MM.1S (cell line): ENCODE data around the gene OR2Z1.

ENCODE experiments used
- DNase-seq: peaks from one replicate; pipeline ENCODE4 v3.0.0-alpha.2; 2015
- H2AFZ ChIP-seq: fragments of 300-600 bp; sonication (generic); 2 replicates; pipeline ENCODE4 v1.6.0; 2016; ENCODE audit warnings: antibody characterized with exemption, low read length
- H3F3A ChIP-seq: fragments of 300-600 bp; sonication (generic); 2 replicates; pipeline ENCODE4 v1.6.1; 2016; ENCODE audit warnings: mild to moderate bottlenecking, antibody characterized with exemption, low read length, moderate library complexity, mixed read lengths; ENCODE audit not compliant: insufficient read depth
- H3K27ac ChIP-seq: fragments of 300-600 bp; sonication (generic); 2 replicates; pipeline ENCODE4 v1.5.1; 2016; ENCODE audit warnings: mild to moderate bottlenecking, low read length
- H3K27me3 ChIP-seq: fragments of 300-600 bp; sonication (generic); replicated peaks from 2 replicates; pipeline ENCODE4 v1.6.0; 2016; ENCODE audit warnings: low read length; ENCODE audit not compliant: insufficient read depth
- H3K36me3 ChIP-seq: fragments of 300-600 bp; sonication (generic); replicated peaks from 2 replicates; pipeline ENCODE4 v1.6.1; 2016; ENCODE audit warnings: mild to moderate bottlenecking, low read length, mixed read lengths; ENCODE audit not compliant: insufficient read depth
- H3K4me1 ChIP-seq: fragments of 300-600 bp; sonication (generic); 2 replicates; pipeline ENCODE4 v1.6.1; 2016; ENCODE audit warnings: low read length, mixed read lengths
- H3K4me2 ChIP-seq: fragments of 300-600 bp; sonication (generic); 2 replicates; pipeline ENCODE4 v1.6.0; 2016; ENCODE audit warnings: low read depth, low read length
- H3K4me3 ChIP-seq: fragments of 300-600 bp; sonication (generic); 2 replicates; pipeline ENCODE4 v1.5.1; 2016; ENCODE audit warnings: low read length, mixed read lengths
- H3K79me2 ChIP-seq: fragments of 300-600 bp; sonication (generic); 2 replicates; pipeline ENCODE4 v1.6.1; 2016; ENCODE audit warnings: mixed run types, low read length, mixed read lengths
- H3K9ac ChIP-seq: fragments of 300-600 bp; sonication (generic); 2 replicates; pipeline ENCODE4 v1.6.1; 2016; ENCODE audit warnings: low read length, mixed read lengths
- H3K9me2 ChIP-seq: fragments of 300-600 bp; sonication (generic); replicated peaks from 2 replicates; pipeline ENCODE4 v1.6.1; 2016; ENCODE audit warnings: mild to moderate bottlenecking, low read length, mixed read lengths; ENCODE audit not compliant: insufficient read depth
- H3K9me3 ChIP-seq: fragments of 300-600 bp; sonication (generic); replicated peaks from 2 replicates; pipeline ENCODE4 v1.6.1; 2016; ENCODE audit warnings: mild to moderate bottlenecking, low read length, mixed read lengths; ENCODE audit not compliant: insufficient read depth
- H4K20me1 ChIP-seq: fragments of 300-600 bp; sonication (generic); 2 replicates; pipeline ENCODE4 v1.6.1; 2016; ENCODE audit warnings: mild to moderate bottlenecking, low read length, moderate library complexity, mixed read lengths; ENCODE audit not compliant: insufficient read depth
- EZH2 ChIP-seq: fragments of 300-600 bp; sonication (generic); optimal IDR thresholded peaks from 2 replicates; pipeline ENCODE3; 2017; ENCODE audit warnings: low read depth, mild to moderate bottlenecking, antibody characterized with exemption, low read length, mixed read lengths
- EZH2phosphoT487 ChIP-seq: fragments of 300-600 bp; sonication (generic); IDR thresholded peaks from 2 replicates; pipeline ENCODE4 v1.6.1; 2018; ENCODE audit warnings: antibody characterized with exemption, low read length
- TF ChIP-seq, protein P1 (sequence below): fragments of 300-600 bp; sonication (generic); IDR thresholded peaks from 2 replicates; pipeline ENCODE4 v1.5.1; 2016; ENCODE audit warnings: antibody characterized with exemption, low read length, mixed read lengths

The OR2Z1 gene

DNA sequence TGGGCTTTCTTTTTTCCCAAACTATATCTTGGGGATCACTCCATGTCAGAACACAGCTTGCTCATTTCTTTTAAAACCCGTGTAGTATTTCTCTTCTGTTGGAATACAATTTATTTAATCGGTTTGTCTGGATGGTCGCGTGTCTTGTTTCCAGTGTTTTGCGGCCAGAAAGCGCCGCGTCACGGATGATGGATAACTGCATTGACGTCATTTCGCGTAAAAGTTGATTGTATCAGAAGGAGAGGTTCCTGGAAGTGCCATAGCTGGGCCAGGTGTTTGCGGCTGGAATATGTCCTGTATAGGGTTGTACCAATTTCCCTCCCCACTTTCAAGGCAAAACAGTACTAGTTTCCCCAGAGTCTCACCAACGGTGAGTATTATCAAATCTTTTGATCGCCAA, 32.5 kb upstream of the OR2Z1 start:
- Histone ChIP-seq H3K27ac (no peak overlapping the region), H3K9me3 (no peaks in the 10 kb centered on the region), H2AFZ (no peak overlapping the region), H3K9me2 (no peaks in the 10 kb centered on the region), H3K9ac (no peak overlapping the region), H3K79me2 (no peaks in the 10 kb centered on the region), H3K4me3 (no peak overlapping the region), H3K27me3 (peaks cover 43% of the 10 kb centered on the region), H3F3A (no peaks in the 10 kb centered on the region), H4K20me1 (no peaks in the 10 kb centered on the region), H3K4me2 (no peak overlapping the region), H3K4me1 (no peaks in the 10 kb centered on the region), H3K36me3 (no peaks in the 10 kb centered on the region)
- TF ChIP-seq, protein P1, sequence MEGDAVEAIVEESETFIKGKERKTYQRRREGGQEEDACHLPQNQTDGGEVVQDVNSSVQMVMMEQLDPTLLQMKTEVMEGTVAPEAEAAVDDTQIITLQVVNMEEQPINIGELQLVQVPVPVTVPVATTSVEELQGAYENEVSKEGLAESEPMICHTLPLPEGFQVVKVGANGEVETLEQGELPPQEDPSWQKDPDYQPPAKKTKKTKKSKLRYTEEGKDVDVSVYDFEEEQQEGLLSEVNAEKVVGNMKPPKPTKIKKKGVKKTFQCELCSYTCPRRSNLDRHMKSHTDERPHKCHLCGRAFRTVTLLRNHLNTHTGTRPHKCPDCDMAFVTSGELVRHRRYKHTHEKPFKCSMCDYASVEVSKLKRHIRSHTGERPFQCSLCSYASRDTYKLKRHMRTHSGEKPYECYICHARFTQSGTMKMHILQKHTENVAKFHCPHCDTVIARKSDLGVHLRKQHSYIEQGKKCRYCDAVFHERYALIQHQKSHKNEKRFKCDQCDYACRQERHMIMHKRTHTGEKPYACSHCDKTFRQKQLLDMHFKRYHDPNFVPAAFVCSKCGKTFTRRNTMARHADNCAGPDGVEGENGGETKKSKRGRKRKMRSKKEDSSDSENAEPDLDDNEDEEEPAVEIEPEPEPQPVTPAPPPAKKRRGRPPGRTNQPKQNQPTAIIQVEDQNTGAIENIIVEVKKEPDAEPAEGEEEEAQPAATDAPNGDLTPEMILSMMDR: no peak
- TF ChIP-seq EZH2 (no peak), EZH2phosphoT487 (no peak)
- no peak for DNase-seq

DNA sequence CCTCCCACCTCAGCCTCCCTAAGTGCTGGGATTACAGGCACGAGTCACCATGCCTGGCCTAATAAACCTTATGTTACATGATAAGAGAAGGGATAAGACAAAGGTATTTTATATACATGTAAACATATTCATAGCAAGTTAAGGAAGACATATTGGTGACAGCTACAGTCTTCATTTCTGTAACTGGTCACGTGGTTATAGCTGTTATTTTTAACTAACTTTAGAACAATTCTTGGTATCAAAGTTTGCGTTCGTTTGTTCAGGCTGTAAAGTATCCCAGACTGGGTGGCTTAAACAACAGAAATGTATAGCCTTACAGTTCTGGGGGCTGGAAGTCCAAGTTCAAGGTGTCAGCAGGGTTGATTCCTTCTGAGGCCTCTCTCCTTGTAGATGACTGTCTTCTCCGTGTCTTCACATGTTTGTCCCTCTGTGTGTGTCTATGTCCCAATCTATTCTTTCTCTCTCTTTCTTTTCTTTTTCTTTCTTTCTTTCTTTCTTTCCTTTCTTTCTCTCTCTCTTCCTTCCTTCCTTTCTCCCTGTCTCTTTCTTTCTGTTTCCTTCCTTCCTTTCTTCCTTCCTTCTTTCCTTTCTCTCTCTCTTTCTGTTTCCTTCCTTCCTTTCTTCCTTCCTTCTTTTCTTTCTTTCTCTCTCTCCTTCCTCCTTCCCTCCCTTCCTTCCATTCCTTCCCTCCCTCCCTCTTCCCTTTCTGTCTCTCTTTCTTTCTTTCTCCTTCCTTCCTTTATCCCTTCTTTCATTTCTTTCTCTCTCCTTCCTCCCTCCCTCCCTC, 30.5 kb upstream of the OR2Z1 start:
- DNase-seq: no peak
- peaks cover 38% of the 10 kb centered on the region for H3K27me3 ChIP-seq
- no peak overlapping the region for H3K4me2 ChIP-seq
- no peaks in the 10 kb centered on the region for H3K36me3 ChIP-seq
- no peak overlapping the region for H3K4me3 ChIP-seq
- H3F3A ChIP-seq: no peaks in the 10 kb centered on the region
- TF ChIP-seq, protein P1: no peak
- TF ChIP-seq EZH2 (no peak), EZH2phosphoT487 (no peak)
- H3K27ac ChIP-seq: no peak overlapping the region
- no peak overlapping the region for H3K9ac ChIP-seq
- no peaks in the 10 kb centered on the region for H3K4me1 ChIP-seq
- H3K9me3 ChIP-seq: no peaks in the 10 kb centered on the region
- no peaks in the 10 kb centered on the region for H4K20me1 ChIP-seq
- H3K79me2 ChIP-seq: no peaks in the 10 kb centered on the region
- no peak overlapping the region for H2AFZ ChIP-seq
- H3K9me2 ChIP-seq: no peaks in the 10 kb centered on the region

DNA sequence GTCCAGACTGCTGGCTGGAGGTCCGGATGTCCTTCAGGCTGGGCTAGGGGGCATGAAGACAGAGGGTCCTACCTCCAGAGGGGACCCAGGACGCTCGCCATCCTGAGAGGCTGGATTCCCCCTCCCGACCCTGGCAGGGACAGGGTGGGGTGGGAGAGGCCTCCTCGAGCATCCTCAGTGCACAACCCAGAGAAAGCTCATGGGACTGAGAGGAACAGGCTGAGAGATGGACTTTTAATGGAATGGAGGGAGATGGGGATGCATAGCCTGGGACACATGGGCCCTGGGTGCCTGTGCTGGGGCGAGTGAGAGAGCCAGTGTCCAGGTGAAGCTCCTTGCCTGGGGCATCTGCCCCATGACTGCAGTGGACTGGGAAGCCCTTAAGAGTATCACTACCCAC, 25.9 kb upstream of the OR2Z1 start:
- H3K79me2 ChIP-seq: no peaks in the 10 kb centered on the region
- no peak overlapping the region for H3K9ac ChIP-seq
- DNase-seq: no peak
- H3K4me2 ChIP-seq: no peak overlapping the region
- no peaks in the 10 kb centered on the region for H3K36me3 ChIP-seq
- H3K9me3 ChIP-seq: no peaks in the 10 kb centered on the region
- H3K4me3 ChIP-seq: no peak overlapping the region
- H3K27me3 ChIP-seq: peaks cover 13% of the 10 kb centered on the region; the same call in 1 of the 2 replicates
- no peaks in the 10 kb centered on the region for H3F3A ChIP-seq
- no peak overlapping the region for H3K27ac ChIP-seq
- no peaks in the 10 kb centered on the region for H3K4me1 ChIP-seq
- TF ChIP-seq EZH2 (no peak), EZH2phosphoT487 (no peak)
- TF ChIP-seq, protein P1: no peak
- H4K20me1 ChIP-seq: no peaks in the 10 kb centered on the region
- H2AFZ ChIP-seq: no peak overlapping the region
- no peaks in the 10 kb centered on the region for H3K9me2 ChIP-seq
